GM04503 (cell line): ENCODE measurements around the gene MITF.

Experiments used
- DNase-seq: peaks from one replicate; pipeline ENCODE4 v3.0.0-alpha.2; 2012; ENCODE audit warnings: low read depth

MITF gene

GRCh38 chr3:69761896-69762767 is 22.9 kb downstream of the MITF start:
- peak; percentile 57 for DNase-seq

DNA sequence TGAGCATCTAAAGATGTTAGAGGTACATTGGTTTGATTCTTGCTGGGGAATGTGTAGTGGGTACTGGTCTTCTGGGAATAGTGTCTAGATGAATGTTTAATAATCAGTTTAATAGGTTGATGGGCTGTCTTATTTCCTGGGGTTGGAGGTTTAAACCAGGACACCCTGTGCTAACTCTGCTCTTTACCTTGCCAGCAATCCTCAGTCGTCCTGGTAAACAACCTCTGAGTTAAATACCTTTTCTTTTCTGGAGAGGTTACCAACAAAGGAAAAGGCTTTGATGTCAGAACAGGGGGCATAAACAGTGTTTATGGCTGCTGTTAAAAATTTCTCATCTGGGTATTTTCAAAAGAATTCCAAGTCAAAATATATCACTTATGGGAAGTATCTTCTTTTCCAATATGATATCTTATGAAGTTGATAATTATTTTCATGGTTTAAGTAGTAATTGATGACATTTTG is 23.5 kb downstream of the MITF start:
- DNase-seq: no peak

DNA sequence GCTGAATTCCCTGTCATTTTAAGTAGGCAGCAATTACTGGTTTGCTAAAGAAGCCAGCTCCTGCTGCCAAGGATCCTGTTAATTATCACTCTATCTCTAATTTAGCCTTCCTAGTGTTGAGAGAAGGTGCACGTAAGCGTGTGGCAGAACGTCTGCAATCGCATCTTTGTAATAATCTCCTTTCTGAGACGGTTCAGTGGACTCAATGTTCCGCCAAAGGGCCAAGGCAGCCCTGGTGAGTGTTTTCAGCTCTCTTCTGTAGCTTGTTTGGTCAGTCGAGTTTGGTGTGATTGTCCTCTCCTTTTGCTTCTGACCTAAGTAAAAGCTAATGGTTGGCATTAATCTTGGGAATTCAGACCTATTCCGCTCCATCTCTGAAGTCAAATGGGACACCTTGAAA is 24.2 kb downstream of the MITF start:
- DNase-seq: no peak

- DNase-seq: no peak
Measured at GRCh38 chr3:69764121-69764741, 25.0 kb downstream of the MITF start.

- no peak for DNase-seq
Measured at GRCh38 chr3:69764861-69765260, 25.6 kb downstream of the MITF start.

- no peak for DNase-seq
Measured at GRCh38 chr3:69766638-69767037, 27.4 kb downstream of the MITF start.

DNA sequence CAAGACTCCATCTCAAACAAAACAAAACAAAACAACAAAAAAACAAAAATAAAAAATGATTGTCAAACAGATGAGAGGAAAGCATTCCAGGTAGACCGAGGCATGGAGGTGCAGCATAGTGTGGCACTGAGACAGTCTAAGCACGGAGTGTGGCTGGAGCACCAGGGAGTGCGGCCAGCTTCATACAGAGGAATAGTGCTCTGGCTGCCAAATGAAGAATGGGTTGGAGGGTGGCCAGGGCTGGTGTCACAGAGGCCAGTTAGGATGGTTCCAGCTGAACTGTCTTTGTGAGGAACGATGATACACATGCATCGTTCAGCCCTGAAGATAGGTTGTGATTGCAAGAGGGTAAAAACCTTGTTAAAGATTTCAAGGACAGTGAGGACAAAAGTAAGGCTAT is 28.3 kb downstream of the MITF start:
- no peak for DNase-seq

- DNase-seq: no peak
Measured at GRCh38 chr3:69768438-69768837, 29.2 kb downstream of the MITF start.

DNA sequence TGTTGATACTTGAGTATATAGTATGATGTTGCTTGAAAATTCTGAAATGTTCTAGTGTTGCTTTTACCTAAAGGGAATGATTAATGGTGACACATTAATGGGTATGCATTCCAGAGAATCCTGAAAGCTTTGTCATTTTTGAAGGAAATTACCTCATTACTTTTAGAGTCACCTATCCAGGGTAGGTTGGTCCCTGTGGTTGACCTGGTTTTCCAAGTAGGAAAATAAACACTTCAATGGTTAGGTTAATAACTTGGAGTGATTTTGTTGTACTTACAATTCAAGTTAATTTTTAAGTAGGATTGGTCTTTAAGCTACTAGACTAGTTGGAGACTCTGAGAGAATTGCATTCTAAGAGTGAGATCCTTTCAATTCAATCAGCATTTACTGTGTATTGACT is 31.0 kb downstream of the MITF start:
- DNase-seq: no peak

DNA sequence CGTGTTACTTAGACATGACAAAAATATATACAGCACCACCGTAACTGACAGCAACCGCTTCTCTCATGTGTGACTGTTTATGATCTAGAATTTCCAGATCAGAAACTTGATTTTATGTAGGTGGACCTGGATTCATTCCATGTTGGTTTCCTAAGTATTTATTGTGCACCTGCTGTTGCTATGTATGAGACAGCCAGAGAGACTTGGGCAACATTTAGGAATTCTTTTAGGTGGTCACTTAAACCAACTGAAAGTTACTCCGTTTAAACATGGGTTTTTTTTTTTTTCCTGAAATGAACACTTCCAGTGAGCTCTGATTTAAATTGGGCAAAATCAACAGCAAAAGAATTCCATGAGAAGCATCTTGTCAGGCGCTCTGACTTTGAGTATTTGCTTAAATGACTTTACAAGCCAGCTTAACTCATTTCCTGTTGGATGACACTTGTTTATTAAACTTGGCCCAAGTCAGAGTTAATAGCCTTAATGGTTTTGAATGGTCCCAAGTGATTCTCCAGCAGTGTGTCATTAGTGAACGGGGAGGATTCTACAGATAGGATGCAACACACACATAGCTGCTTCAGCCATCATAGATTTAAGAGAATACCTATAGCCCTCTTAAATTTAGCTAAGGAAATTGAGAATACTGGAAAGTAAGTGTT is 31.8 kb downstream of the MITF start:
- no peak for DNase-seq

GRCh38 chr3:69772152-69772867 is 33.0 kb downstream of the MITF start:
- DNase-seq: no peak

DNA sequence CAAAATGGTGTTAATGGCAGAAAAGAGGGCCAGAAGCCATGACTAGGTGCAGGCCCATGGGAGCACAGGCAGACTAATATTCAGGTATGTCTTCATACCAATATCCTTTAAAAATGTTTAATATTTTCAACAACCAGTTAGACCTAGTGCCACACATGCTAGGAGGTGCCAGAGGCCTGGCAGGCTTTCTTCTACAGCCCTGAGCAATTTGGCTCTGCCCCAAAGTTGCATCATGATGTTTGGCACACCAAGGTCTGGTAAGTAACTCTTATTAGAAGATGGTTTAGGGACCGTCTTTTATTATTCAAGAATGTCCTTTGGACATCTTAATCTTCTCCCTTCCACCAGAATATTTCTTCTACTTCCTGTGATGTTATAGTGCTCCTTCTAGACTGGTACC is 34.8 kb downstream of the MITF start:
- no peak for DNase-seq

- no peak for DNase-seq
Measured at GRCh38 chr3:69775751-69776150, 36.5 kb downstream of the MITF start.

DNA sequence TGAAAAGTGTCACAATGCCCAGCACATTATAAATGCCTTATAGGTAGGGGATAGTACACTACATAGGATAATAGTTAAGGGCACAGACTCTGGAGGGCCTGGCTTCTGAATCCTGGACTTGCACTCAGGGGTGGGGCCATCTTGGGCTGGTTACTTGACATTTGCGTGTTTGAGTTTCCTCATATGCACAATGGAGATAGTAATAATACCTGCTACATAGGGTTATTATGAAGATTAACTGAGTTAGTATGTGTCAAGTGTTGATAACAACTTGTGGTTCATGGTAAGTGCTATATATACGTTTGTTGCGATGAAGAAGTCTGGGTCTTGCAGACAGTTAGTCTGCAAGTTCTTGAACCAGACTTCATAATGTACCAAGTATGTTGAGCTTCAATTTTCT is 37.0 kb downstream of the MITF start:
- DNase-seq: no peak

DNA sequence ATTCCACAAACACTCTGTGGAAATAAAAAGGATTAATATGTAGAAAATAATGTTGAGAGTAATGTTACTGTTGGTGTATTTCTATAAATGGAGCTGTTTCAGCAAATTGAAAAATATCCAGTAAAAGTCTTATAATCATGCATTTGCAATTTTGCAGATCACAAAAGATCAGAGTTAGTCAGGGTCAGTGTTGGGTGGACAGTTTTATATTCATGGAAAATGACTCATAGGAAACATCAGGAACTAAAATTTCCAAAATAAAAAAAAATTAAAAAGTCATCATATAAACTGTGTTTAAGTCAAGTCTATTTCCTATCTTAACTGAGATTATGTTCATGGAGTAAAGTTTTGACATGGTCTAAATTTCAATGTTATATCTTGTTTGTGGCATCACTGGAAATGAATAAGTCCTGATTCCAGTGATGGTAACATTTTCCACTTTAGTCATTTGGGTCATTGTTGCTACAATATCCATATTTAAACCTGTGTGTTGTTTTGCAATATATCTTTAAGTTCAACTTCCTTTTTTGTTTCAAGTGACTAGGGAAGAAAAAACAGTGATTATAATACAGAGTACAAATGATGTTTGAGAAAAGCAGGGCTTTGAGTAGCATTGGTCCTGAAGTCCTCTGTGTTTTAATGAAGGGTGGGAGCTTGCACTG is 37.8 kb downstream of the MITF start:
- no peak for DNase-seq

DNA sequence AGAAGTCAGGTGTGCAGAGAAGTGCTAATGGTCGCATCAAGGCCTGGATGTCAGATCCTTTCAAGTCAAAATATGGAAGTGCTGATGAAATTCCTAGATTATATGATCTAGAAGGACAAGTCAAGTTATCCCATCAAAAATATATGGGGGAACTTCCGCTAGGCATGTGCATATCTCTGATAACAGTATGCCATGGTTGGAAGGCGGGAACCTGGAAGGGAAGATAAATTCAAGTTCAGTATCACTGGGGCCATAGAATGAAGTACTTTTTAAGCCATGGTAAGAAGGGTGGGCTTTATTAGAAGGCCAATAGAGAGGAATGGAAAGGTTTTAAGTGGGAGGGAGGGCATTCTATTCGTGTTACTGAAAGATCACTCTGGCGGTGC is 38.3 kb downstream of the MITF start:
- DNase-seq: no peak

GRCh38 chr3:69781593-69781992 is 42.3 kb downstream of the MITF start:
- DNase-seq: no peak

DNA sequence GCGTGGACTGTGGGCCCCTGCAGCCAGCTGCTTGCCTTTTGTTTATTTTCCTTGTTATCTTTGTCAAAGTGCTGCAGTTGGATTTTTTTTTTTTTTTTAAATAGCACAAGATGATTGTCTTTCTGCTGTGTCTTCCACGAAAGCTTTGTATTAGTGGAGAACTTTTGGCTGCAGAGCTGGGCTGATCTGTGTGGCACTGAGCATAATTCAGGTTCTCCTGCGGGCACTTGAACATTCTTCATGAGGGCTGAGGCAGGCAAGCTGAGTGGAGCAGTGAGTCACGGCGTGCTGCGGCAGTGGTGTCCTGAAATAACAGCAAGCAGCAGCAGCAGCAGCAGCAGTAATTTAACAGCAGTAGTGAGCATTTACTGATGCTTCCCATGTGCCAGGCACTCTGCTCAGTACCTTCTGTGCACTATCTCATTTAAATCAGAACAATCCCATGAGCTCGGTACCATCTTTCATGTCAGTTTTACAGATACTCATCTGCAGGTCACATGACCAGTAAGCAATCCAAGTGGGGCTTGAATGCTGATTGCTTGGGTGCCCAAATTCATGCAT is 45.8 kb downstream of the MITF start:
- DNase-seq: peak; percentile 25

DNA sequence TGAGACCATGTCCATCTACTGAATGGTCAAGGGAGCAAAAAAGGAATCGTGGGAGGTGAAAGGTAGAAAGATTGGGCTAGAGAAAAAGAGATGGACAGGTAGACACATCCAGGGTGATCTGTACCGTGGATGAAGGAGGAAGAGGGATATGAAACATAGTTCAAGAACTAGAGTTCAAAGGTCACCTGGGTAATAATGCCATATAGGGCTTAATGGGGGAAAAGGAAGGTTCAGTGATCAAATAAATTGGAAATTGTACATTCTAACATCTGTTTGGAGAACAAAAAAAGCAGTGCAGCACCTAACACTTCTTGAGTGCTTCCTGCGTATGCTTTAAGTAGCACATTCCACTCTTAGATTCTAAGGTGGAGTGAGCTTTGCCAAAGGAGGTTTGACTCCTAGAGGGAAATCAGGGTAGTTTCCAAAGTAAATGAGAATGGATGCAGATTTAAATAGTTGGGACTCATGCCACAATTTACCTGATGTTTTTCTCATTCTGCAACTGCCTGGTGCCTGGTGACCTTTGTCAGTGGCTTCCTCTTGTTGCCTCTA is 46.6 kb downstream of the MITF start:
- DNase-seq: no peak

GRCh38 chr3:69786854-69787253 is 47.6 kb downstream of the MITF start:
- DNase-seq: no peak

- DNase-seq: peak; percentile 16
Measured at GRCh38 chr3:69787436-69788168, 48.3 kb downstream of the MITF start.
